SW 1271 (cell line): ENCODE data around the gene COX6A2.
"Not testable (repeated sequence)": the region's sequence is repeated elsewhere in the genome, so short reads cannot be mapped to it uniquely, and the experiment has no call there.

Source experiments
- DNase-seq, 2 experiments: peaks; one replicate each; lab custom pipeline; 2025; lab: John Stamatoyannopoulos, UW

Gene COX6A2

GRCh38 chr16:31438414-31438813, 10.3 kb upstream of the COX6A2 start:
- no peak for DNase-seq

DNA sequence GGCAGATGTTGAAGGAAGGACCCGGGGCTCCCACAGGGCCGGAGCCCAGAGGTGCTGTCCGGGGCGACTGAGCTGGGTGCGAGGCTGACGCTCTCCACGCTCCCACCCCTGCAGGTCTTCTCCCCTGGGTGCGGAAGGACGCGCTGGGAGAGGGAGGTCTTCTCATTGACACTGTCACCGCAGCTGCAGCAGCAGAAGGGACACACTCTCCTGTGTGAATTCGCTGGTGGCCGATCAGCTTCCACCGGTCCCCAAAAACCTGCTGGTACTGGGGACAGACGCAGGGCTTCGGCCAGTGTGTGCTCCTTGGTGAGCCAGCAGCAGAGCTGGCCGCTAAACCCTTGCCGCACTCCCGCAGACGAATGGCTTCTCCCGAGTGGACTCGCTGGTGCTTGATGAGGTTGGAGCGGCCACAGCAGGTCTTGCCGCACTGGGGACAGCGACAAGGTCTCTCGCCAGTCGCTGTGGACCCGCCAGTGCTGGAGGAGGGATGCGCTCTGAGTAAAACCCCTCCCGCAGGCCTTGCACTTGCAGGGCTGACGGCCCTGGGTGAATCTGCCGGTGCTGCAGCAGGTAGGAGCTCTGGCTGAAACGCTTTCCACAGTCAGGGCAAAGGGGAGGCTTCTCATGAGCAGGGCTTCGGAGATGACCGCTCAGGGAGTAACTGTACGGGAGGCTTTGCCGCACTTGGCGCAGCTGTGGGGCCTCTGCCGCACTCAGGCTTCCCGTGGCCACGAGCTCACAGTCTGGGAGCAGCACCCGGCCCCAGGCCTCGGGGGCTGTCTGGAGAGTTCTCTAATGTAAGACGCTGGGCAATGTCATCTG, 8.3 kb upstream of the COX6A2 start:
- no peak for DNase-seq

DNA sequence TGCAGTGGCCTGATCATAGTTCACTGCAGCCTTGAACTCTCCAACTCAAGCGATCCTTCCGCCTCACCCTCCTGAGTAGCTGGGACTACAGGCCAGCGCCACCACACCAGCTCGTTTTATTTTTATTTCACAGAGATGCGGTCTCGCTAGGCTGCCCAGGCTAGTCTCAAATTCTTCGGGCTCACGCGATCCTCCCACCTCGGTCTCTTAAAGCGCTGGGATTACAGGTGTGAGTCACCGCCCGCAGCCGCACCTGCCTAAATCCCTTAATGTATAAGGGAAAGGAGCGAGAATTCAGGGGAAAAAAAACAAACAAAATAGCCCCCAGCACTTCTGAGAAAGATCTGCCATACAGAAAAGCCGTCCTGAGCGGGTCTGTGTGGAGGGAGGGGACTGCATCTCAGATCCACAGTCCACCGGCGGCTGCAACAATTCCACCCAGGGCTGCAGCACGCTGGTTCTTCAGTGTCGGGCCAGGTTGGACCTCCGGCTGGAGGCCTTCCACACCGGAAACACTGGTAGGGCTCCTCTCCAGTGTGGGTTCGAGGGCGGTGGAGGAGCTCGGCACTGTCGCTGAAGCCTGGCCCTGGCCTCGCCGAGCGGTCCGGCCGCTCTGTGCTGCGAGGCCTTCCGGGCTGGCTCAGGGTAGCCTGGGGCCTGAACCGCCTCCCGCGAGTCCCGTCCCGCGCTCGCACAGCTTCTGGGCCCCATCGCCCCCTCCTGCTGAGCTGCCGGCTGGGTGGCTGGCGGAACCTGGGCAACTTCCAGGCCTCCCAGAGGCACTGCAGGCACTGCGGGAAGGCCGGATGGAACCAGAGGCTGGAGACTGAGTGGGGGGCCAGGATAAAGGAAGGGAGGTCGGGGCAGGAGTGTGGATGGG, 7.4 kb upstream of the COX6A2 start:
- no peak for DNase-seq

- no peak for DNase-seq
Observed at GRCh38 chr16:31430380-31431052, 2.4 kb upstream of the COX6A2 start.

DNA sequence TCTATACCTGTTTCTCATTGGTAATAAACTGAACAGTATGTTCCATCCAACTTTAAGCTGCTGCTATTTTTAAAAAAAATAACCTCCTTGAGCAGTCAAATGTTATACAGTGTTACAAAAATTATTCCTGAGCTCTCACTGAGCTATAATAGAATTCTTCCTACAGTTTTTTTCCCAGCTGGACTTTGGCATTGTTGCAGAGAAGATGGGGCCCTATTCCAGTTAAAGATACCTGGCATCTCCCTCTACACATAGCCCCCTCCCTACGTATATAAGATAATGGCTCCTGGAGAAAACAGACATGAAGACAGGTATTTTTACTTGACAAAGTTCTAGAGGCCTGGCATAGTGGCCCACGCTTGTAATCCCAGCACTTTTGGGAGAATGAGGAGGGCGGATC, 1.6 kb upstream of the COX6A2 start:
- DNase-seq: no peak

DNA sequence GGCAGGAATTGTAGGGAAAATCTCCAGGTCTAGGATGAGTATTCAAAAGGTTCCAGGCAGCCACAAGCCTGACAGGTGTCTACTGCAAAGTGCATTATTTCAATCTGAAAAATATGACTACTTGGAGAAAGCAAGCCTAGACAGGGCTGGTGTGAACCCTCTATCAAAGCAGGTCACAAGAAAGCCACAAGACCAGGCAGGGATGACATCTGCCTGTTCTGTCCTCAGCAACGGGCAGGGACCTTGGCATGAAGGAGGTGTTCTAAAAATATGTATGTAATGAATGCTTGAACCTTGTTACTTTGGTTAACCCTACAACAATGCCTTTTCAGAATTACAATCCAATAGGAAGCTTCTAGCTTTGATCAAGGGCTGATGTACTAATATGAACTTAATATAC, 1.2 kb upstream of the COX6A2 start:
- DNase-seq: no peak

GRCh38 chr16:31428638-31429247, 583 bp upstream of the COX6A2 start:
- no peak for DNase-seq

- DNase-seq: peak in 1 of 2 experiments; percentile 41
Observed at GRCh38 chr16:31427441-31428278, 500 bp downstream of the COX6A2 start.

DNA sequence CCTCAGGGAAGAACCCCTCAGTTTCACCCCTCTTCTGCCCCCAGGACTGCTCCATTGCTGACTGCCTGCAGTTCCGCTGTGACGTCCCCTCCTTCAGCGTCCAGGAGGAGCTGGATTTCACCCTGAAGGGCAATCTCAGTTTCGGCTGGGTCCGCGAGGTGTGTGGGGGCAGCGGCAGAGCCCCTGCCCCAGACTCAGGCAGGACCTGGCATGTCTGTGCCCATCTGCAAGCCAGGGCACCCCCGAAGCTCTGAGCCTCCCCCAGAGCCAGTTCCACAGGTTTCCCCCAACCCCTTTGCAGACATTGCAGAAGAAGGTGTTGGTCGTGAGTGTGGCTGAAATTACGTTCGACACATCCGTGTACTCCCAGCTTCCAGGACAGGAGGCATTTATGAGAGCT, 4.4 kb downstream of the COX6A2 start:
- DNase-seq: no peak

- no peak for DNase-seq
Observed at GRCh38 chr16:31423241-31423640, 4.9 kb downstream of the COX6A2 start.

DNA sequence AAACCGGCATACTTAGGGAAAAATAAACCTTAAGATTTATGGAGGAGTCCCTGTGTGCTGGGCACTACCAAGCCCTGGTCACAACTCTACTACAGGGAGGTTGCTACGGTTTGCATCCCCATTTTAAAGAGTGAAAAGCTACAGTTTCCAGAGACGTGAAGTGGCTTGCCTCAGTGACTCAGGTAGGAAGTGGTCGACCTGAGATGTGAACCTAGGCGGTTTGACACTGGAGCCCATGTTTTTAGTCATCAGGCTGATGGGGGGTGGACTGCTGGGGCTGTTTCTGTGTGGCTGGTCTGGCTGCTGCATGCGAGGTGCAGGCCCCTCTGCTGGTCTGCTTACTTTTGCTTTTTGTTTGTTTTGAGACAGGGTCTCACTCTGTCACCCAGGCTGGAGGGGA, 6.6 kb downstream of the COX6A2 start:
- no peak for DNase-seq

DNA sequence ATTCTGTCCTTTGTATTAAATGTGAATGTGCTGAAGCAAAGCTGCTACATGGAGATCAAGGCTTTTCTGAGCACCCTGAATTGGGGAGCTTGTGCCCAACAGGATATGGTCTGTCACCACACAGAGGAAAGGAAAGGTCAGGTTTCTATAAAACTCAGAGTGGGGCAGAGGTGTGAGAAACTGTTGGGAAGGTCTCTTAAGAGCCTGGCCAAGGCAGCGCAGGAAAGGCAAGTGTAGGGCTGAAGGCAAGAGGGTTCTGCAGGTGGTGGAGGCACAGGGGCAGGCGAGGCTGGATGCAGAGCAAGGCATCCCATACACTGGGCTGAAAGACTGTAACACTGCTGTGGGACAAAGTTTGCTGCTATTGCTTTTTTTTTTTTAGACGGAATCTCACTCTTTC, 8.1 kb downstream of the COX6A2 start:
- no peak for DNase-seq

- DNase-seq: no peak
Observed at GRCh38 chr16:31417916-31418315, 10.2 kb downstream of the COX6A2 start.

DNA sequence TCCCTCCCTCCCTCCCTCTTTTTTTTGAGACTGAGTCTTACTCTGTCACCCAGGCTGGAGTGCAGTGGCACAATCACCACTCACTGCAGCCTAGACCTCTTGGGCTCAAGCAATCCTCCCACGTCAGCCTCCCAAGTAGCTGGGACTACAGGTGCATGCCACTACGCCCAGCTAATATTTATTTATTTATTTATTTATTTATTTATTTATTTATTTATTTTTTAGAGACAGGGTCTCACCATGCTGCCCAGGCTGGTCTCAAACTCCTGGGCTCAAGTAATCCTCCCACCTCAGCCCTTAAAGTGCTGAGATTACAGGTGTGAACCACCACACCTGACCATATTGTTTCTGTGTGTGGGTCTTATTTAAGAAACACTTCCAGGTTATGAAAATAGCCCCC, 11.1 kb downstream of the COX6A2 start:
- not testable (repeated sequence) for DNase-seq

- no peak for DNase-seq
Observed at GRCh38 chr16:31416371-31416770, 11.8 kb downstream of the COX6A2 start.

- no peak for DNase-seq
Observed at GRCh38 chr16:31414706-31415105, 13.5 kb downstream of the COX6A2 start.

GRCh38 chr16:31413943-31414342, 14.2 kb downstream of the COX6A2 start:
- no peak for DNase-seq

GRCh38 chr16:31413381-31413780, 14.8 kb downstream of the COX6A2 start:
- DNase-seq: no peak

DNA sequence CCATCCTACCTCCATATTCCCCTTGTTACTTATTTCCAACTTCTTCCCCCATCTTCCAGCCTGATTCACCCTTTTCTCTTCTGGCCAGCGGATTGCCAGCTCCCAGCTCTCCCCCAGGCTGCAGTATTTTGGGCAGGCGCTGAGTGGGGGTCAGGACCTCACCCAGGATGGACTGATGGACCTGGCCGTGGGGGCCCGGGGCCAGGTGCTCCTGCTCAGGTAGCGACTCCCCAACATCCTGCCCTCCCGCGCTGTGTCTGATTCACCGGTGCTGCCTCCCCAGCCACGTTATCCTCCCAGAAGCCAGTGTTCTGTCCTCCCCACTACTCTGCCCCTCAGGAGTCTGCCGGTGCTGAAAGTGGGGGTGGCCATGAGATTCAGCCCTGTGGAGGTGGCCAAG, 15.4 kb downstream of the COX6A2 start:
- no peak for DNase-seq

GRCh38 chr16:31411024-31411844, 16.9 kb downstream of the COX6A2 start:
- DNase-seq: no peak
